Calu3 (cell line): ENCODE results near the gene RNF213. TPM values are rescaled to one million over a fixed set of nuclear protein-coding genes. Genes with fewer than 3 reads are reported as not detected.

Experiments
- BruUV-seq: library from RNA; stranded (reverse); fragments of 400-500 nt; replicated peaks from 2 replicates; lab custom pipeline; 2021; lab: Mats Ljungman, UMichigan
- CTCF ChIA-PET: fragments of 300-600 bp; sonication (Branson Sonifier 250); formaldehyde crosslinking; loops from one replicate; lab custom pipeline; 2022; ENCODE audit warnings: antibody characterized with exemption; lab: Charles Lee
- DNase-seq: peaks from one replicate; pipeline ENCODE4 v3.0.0; 2022
- H3K27ac Mint-ChIP-seq: one replicate; pipeline ENCODE4 v1.8.0; 2022; ENCODE audit warnings: mixed read lengths; ENCODE audit not compliant: unreplicated experiment
- H3K27me3 Mint-ChIP-seq: one replicate; pipeline ENCODE4 v1.8.0; 2022; ENCODE audit warnings: mixed read lengths; ENCODE audit not compliant: unreplicated experiment
- H3K36me3 Mint-ChIP-seq: one replicate; pipeline ENCODE4 v1.8.0; 2022; ENCODE audit warnings: mild to moderate bottlenecking, moderate library complexity, mixed read lengths; ENCODE audit not compliant: insufficient read depth, unreplicated experiment
- H3K4me1 Mint-ChIP-seq: one replicate; pipeline ENCODE4 v1.8.0; 2022; ENCODE audit warnings: mild to moderate bottlenecking, low read depth, mixed read lengths; ENCODE audit not compliant: unreplicated experiment
- H3K4me3 Mint-ChIP-seq: one replicate; pipeline ENCODE4 v1.8.0; 2022; ENCODE audit warnings: mild to moderate bottlenecking, low read depth, moderate library complexity, mixed read lengths; ENCODE audit not compliant: unreplicated experiment
- H3K9me3 Mint-ChIP-seq: one replicate; pipeline ENCODE4 v1.8.0; 2022; ENCODE audit warnings: low read depth, mixed read lengths; ENCODE audit not compliant: unreplicated experiment
- CTCF ChIP-seq: fragments of 200-600 bp; IDR thresholded peaks from one replicate; pipeline ENCODE4 v1.8.0; 2022; ENCODE audit warnings: antibody characterized with exemption; ENCODE audit not compliant: unreplicated experiment
- intact Hi-C: fragments of 100-400 bp; cut with micrococcal nuclease; formaldehyde crosslinking; loops from one replicate; pipeline ENCODE4 v1.10.0; 2022; ENCODE audit not compliant: unreplicated experiment
- total RNA-seq: library from RNA; stranded (reverse); gene quantifications from 2 replicates; pipeline ENCODE4 v1.2.3, GENCODE V29; 2022

Gene RNF213
- total RNA-seq, 1 experiment from 2014 or later, result 221 TPM

DNA sequence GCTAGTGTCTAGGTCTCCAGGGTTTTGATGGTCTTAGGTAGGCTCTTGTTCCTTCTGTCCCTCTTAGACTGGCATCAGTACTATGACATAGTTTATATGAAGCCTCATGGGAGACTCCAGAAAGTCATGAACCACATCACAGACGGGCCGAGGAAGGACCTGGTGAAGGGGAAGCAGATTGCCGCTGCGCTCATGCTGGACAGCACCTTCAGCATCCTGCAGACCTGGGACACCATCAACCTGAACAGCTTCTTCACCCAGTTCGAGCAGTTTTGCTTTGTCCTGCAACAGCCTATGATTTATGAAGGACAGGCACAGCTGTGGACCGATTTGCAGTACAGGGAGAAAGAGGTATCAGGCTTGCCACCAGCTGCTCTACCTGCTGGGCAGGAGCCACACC, 34.0 kb downstream of the RNF213 start:
- H3K27ac Mint-ChIP-seq, result no peak overlapping the region
- H3K27me3 Mint-ChIP-seq, result no peaks in the 10 kb centered on the region
- BruUV-seq, result TSS peak; percentile 17
- no peak for DNase-seq
- no peak for TF ChIP-seq CTCF
- peaks cover 87% of the 10 kb centered on the region for H3K36me3 Mint-ChIP-seq
- CTCF ChIA-PET, result interaction anchor here (0.6 kb wide), 1 partner anchor 148 kb away, joined by 4 read pairs; no protein-coding TSS in a partner anchor
- H3K9me3 Mint-ChIP-seq, result no peaks in the 10 kb centered on the region
- H3K4me3 Mint-ChIP-seq, result no peak overlapping the region
- no peaks in the 10 kb centered on the region for H3K4me1 Mint-ChIP-seq
- intact Hi-C loops, result no loop called here

GRCh38 chr17:80295146-80295545, 34.5 kb downstream of the RNF213 start:
- no peak for TF ChIP-seq CTCF
- intact Hi-C loops, result no loop called here
- Mint-ChIP-seq H3K4me1 (no peaks in the 10 kb centered on the region), H3K27me3 (no peaks in the 10 kb centered on the region), H3K4me3 (no peak overlapping the region), H3K27ac (no peak overlapping the region), H3K9me3 (no peaks in the 10 kb centered on the region), H3K36me3 (peaks cover 86% of the 10 kb centered on the region)
- no TSS peak for BruUV-seq
- CTCF ChIA-PET, result interaction anchor here (0.6 kb wide), 1 partner anchor 149 kb away, joined by 4 read pairs; no protein-coding TSS in a partner anchor
- no peak for DNase-seq

- CTCF ChIA-PET, result no interaction called here
- Mint-ChIP-seq H3K4me3 (no peak overlapping the region), H3K9me3 (no peaks in the 10 kb centered on the region), H3K36me3 (peaks cover 86% of the 10 kb centered on the region), H3K27ac (no peak overlapping the region), H3K27me3 (no peaks in the 10 kb centered on the region), H3K4me1 (no peaks in the 10 kb centered on the region)
- no peak for DNase-seq
- no TSS peak for BruUV-seq
- TF ChIP-seq CTCF, result no peak
- intact Hi-C loops, result no loop called here
Observed at GRCh38 chr17:80295559-80295958, 34.9 kb downstream of the RNF213 start.

DNA sequence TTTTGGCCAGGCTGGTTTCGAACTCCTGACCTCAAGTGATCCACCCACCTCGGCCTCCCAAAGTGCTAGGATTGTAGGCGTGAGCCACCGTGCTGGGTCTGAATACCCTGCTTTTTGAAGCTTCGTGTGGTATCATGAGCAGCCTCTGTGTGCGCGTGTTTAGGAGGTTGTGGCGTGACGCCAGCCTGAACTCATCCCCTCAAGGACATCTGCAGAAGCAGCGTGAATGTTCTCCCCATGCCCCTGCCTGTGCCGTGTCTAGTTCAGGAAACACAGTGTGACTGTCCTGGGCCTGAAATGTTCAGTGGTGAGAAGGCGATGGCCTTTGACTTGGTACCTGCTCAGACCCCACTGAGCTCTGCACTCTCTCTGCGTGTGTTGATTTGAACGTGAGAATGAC, 35.6 kb downstream of the RNF213 start:
- no peaks in the 10 kb centered on the region for H3K27me3 Mint-ChIP-seq
- H3K4me3 Mint-ChIP-seq, result no peak overlapping the region
- no peak for DNase-seq
- no peak for TF ChIP-seq CTCF
- no peak overlapping the region for H3K27ac Mint-ChIP-seq
- peaks cover 88% of the 10 kb centered on the region for H3K36me3 Mint-ChIP-seq
- no peaks in the 10 kb centered on the region for H3K9me3 Mint-ChIP-seq
- intact Hi-C loops, result no loop called here
- no TSS peak for BruUV-seq
- CTCF ChIA-PET, result no interaction called here
- no peaks in the 10 kb centered on the region for H3K4me1 Mint-ChIP-seq
